CD14-positive monocyte (primary cell): ENCODE data around the gene PDGFA. TPM values are rescaled to one million over a fixed set of nuclear protein-coding genes. Genes with fewer than 3 reads are reported as not detected.

Experiments used
- DNase-seq, 3 donors: peaks; one replicate each; pipeline ENCODE4 v3.0.0-alpha.2; 2011 to 2022
- H2AFZ ChIP-seq: 2 replicates; pipeline ENCODE4 v1.6.0; 2012; ENCODE audit warnings: mild to moderate bottlenecking, low read depth, low read length, inconsistent platforms; ENCODE audit not compliant: insufficient read depth, poor library complexity, severe bottlenecking
- H3K27ac ChIP-seq, 2 donors: 1 replicate in 1 of 2; 2 replicates in 1 of 2; pipeline ENCODE4 v1.5.1; 2012 to 2013; ENCODE audit warnings: low read length in 2 of 2, control low read depth in 1 of 2, inconsistent platforms in 1 of 2, low read depth in 1 of 2, mild to moderate bottlenecking in 1 of 2
- H3K27me3 ChIP-seq, 2 donors: one replicate each; pipeline versions ENCODE4 v1.6.0 to v1.6.1; 2011 to 2013; ENCODE audit warnings: low read length in 2 of 2; ENCODE audit not compliant: control insufficient read depth in 2 of 2, insufficient read depth in 2 of 2
- H3K36me3 ChIP-seq, 2 donors: replicated peaks in 1 of 2; 1 replicate in 1 of 2; 2 replicates in 1 of 2; pipeline versions ENCODE4 v1.5.1 to v1.6.1; 2012 to 2013; ENCODE audit warnings: low read length in 2 of 2, control low read depth in 1 of 2, inconsistent platforms in 1 of 2, mild to moderate bottlenecking in 1 of 2; ENCODE audit not compliant: insufficient read depth in 2 of 2, control insufficient read depth in 1 of 2
- H3K4me1 ChIP-seq, 2 donors: 1 replicate in 1 of 2; 2 replicates in 1 of 2; pipeline versions ENCODE4 v1.5.1 to v1.6.1; 2012 to 2013; ENCODE audit warnings: low read length in 2 of 2, control low read depth in 1 of 2, inconsistent platforms in 1 of 2, mild to moderate bottlenecking in 1 of 2, moderate library complexity in 1 of 2; ENCODE audit not compliant: insufficient read depth in 2 of 2, control insufficient read depth in 1 of 2
- H3K4me2 ChIP-seq: replicated peaks from 2 replicates; pipeline ENCODE3; 2012; ENCODE audit warnings: low read length, moderate library complexity, mild to moderate bottlenecking; ENCODE audit not compliant: poor library complexity, severe bottlenecking; ENCODE audit errors: extremely low read depth
- H3K4me3 ChIP-seq, 3 experiments: fragments of 200-600 bp in 1 of 3; sonication (generic) in 1 of 3; replicated peaks in 1 of 3; 1 replicate in 2 of 3; 2 replicates in 1 of 3; pipeline ENCODE4 v1.5.1; 2011 to 2013; ENCODE audit warnings: low read length in 3 of 3, mild to moderate bottlenecking in 3 of 3, control low read depth in 2 of 3, low read depth in 2 of 3, inconsistent platforms in 1 of 3, moderate library complexity in 1 of 3
- H3K79me2 ChIP-seq: 2 replicates; pipeline ENCODE4 v1.6.0; 2012; ENCODE audit warnings: mild to moderate bottlenecking, control low read depth, inconsistent platforms, low read length, moderate library complexity; ENCODE audit not compliant: insufficient read depth
- H3K9ac ChIP-seq: 2 replicates; pipeline ENCODE4 v1.6.0; 2017; ENCODE audit warnings: low read length, mild to moderate bottlenecking; ENCODE audit not compliant: insufficient read depth, poor library complexity, severe bottlenecking
- H3K9me3 ChIP-seq, 2 donors: replicated peaks in 1 of 2; 1 replicate in 1 of 2; 2 replicates in 1 of 2; pipeline versions ENCODE4 v1.5.1 to v1.6.1; 2012 to 2013; ENCODE audit warnings: low read length in 2 of 2, control low read depth in 1 of 2; ENCODE audit not compliant: control insufficient read depth in 1 of 2, insufficient read depth in 1 of 2
- H4K20me1 ChIP-seq: 2 replicates; pipeline ENCODE4 v1.6.0; 2012; ENCODE audit warnings: mild to moderate bottlenecking, low read length, control low read depth, moderate library complexity; ENCODE audit not compliant: insufficient read depth
- H3K27ac Mint-ChIP-seq, 7 donors: one replicate each; pipeline ENCODE4 v1.8.0; 2020; ENCODE audit warnings: mild to moderate bottlenecking in 7 of 7, mixed read lengths in 7 of 7, moderate library complexity in 6 of 7, inconsistent platforms in 2 of 7
- H3K27me3 Mint-ChIP-seq, 3 donors: one replicate each; pipeline ENCODE4 v1.8.0; 2021 to 2022; ENCODE audit warnings: low read depth in 3 of 3, mild to moderate bottlenecking in 3 of 3, mixed read lengths in 3 of 3, moderate library complexity in 3 of 3, inconsistent platforms in 1 of 3
- H3K36me3 Mint-ChIP-seq, 2 donors: one replicate each; pipeline ENCODE4 v1.8.0; 2020; ENCODE audit warnings: mixed read lengths in 2 of 2, inconsistent platforms in 1 of 2, mild to moderate bottlenecking in 1 of 2
- H3K4me1 Mint-ChIP-seq: one replicate; pipeline ENCODE4 v1.8.0; 2020; ENCODE audit warnings: mild to moderate bottlenecking, mixed read lengths
- H3K4me3 Mint-ChIP-seq, 2 donors: one replicate each; pipeline ENCODE4 v1.8.0; 2020; ENCODE audit warnings: mild to moderate bottlenecking in 2 of 2, mixed read lengths in 2 of 2, moderate library complexity in 1 of 2
- H3K9me3 Mint-ChIP-seq, 7 donors: one replicate each; pipeline ENCODE4 v1.8.0; 2020 to 2022; ENCODE audit warnings: mixed read lengths in 7 of 7, mild to moderate bottlenecking in 6 of 7, moderate library complexity in 6 of 7, inconsistent platforms in 2 of 7
- WGBS: methylation state at CpG from one replicate; pipeline ENCODE4 v1.1.5; 2013; ENCODE audit warnings: missing lambda C conversion rate; ENCODE audit not compliant: insufficient coverage; 5-methylcytosine and 5-hydroxymethylcytosine counted together
- intact Hi-C, 2 donors: fragments of 100-400 bp; cut with micrococcal nuclease; formaldehyde crosslinking; loops; one replicate each; pipeline versions ENCODE4 v1.15.0 to v1.15.1; 2023
- polyA plus RNA-seq, 3 donors: library from polyadenylated mRNA; depleted of rRNA in 1 of 3; unstranded in 2 of 3; stranded (reverse) in 1 of 3; fragments of 300-500 nt in 2 of 3; fragments of >200 nt in 1 of 3; fragmentation: Illumina TruSeq in 2 of 3; gene quantifications; 1 replicate in 2 of 3; 2 replicates in 1 of 3; pipeline ENCODE4 v1.2.3, GENCODE V29; 2012 to 2021
- TF ChIP-seq, protein P1 (sequence below): fragments of 200-600 bp; IDR thresholded peaks from one replicate; pipeline ENCODE4 v1.8.0; 2022; ENCODE audit warnings: antibody characterized with exemption, mild to moderate bottlenecking

PDGFA gene
- polyA plus RNA-seq, 3 donors = 0.29 TPM; not detected in 2

GRCh38 chr7:496528-497295, 22.9 kb downstream of the PDGFA start:
- Mint-ChIP-seq H3K27ac (no peak overlapping the region), H3K27me3 (peaks cover under 1 to 5% (median 4%) of the 10 kb centered on the region in 3 donors), H3K9me3 (peaks cover 0 to 8% (median 6%) of the 10 kb centered on the region in 7 donors), H3K36me3 (no peaks in the 10 kb centered on the region), H3K4me1 (no peaks in the 10 kb centered on the region), H3K4me3 (no peak overlapping the region)
- no peak for DNase-seq
- H3K27ac ChIP-seq = no peak overlapping the region
- peaks cover 0 to 10% of the 10 kb centered on the region in 2 donors for H3K9me3 ChIP-seq
- no peaks in the 10 kb centered on the region for H4K20me1 ChIP-seq
- no peaks in the 10 kb centered on the region for H3K27me3 ChIP-seq
- WGBS = 55% methylated on average over 17 of the region's 24 CpGs
- H2AFZ ChIP-seq = no peak overlapping the region
- intact Hi-C loops = no loop called here
- TF ChIP-seq, protein P1, sequence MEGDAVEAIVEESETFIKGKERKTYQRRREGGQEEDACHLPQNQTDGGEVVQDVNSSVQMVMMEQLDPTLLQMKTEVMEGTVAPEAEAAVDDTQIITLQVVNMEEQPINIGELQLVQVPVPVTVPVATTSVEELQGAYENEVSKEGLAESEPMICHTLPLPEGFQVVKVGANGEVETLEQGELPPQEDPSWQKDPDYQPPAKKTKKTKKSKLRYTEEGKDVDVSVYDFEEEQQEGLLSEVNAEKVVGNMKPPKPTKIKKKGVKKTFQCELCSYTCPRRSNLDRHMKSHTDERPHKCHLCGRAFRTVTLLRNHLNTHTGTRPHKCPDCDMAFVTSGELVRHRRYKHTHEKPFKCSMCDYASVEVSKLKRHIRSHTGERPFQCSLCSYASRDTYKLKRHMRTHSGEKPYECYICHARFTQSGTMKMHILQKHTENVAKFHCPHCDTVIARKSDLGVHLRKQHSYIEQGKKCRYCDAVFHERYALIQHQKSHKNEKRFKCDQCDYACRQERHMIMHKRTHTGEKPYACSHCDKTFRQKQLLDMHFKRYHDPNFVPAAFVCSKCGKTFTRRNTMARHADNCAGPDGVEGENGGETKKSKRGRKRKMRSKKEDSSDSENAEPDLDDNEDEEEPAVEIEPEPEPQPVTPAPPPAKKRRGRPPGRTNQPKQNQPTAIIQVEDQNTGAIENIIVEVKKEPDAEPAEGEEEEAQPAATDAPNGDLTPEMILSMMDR = no peak
- H3K79me2 ChIP-seq = no peaks in the 10 kb centered on the region
- H3K36me3 ChIP-seq = no peaks in the 10 kb centered on the region
- no peak overlapping the region for H3K4me2 ChIP-seq
- H3K4me1 ChIP-seq = no peaks in the 10 kb centered on the region
- no peak overlapping the region for H3K9ac ChIP-seq
- no peak overlapping the region for H3K4me3 ChIP-seq

DNA sequence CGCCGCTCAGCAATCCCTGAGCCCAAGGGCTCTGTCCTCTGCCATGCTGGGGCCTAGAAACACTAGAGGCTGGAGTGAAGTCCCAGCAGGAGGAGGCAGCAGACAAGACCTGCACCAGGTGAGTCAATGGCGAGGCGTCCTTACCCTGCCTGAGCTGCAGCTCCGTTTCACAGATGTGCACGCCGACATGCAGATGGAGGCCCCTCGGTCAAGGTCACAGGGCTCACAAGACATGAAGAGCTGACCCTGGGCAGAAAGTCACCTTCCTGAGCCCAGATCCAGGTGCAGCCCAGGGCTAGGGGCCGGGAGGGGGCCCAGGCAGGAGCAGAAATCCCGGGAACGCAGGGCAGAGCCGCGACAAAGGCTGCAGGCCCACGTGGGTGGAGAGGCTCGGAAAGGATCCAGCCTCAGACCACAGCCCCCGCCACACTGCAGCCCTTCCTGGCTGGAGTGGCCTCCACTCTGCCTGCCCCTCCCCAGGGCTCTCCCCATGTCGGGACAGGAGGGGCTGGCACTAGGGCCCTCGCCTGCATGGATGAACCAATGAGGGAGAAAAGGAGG, 23.8 kb downstream of the PDGFA start:
- Histone ChIP-seq H2AFZ (no peak overlapping the region), H4K20me1 (no peaks in the 10 kb centered on the region), H3K4me2 (no peak overlapping the region), H3K79me2 (no peaks in the 10 kb centered on the region), H3K9me3 (peaks cover 0 to 10% of the 10 kb centered on the region in 2 donors), H3K9ac (no peak overlapping the region), H3K4me3 (no peak overlapping the region), H3K27me3 (no peaks in the 10 kb centered on the region), H3K36me3 (no peaks in the 10 kb centered on the region), H3K27ac (no peak overlapping the region), H3K4me1 (no peaks in the 10 kb centered on the region)
- Mint-ChIP-seq H3K9me3 (peaks cover 0 to 8% (median 6%) of the 10 kb centered on the region in 7 donors), H3K36me3 (no peaks in the 10 kb centered on the region), H3K27me3 (peaks cover 0 to 6% (median 5%) of the 10 kb centered on the region in 3 donors), H3K27ac (no peak overlapping the region), H3K4me3 (no peak overlapping the region), H3K4me1 (no peaks in the 10 kb centered on the region)
- no peak for DNase-seq
- intact Hi-C loops = no loop called here
- TF ChIP-seq, protein P1 = no peak
- 97% methylated on average over 12 of the region's 18 CpGs for WGBS
